CD4-positive, alpha-beta T cell (primary cell): ENCODE results near the gene TBC1D22B. TPM values are rescaled to one million over a fixed set of nuclear protein-coding genes. Genes with fewer than 3 reads are reported as not detected.

Experiments used
- ATAC-seq: fragments of 200-7000 bp; cut with Tn5 transposase; one replicate; pipeline ENCODE4 v1.10.0; 2022; ENCODE audit warnings: mild to moderate bottlenecking; ENCODE audit not compliant: poor library complexity
- CTCF ChIA-PET: fragments of 350-600 bp; sonication (Branson Sonifier 250); formaldehyde crosslinking; loops from one replicate; lab custom pipeline; 2021; ENCODE audit warnings: antibody characterized with exemption, inconsistent platforms; lab: Charles Lee
- POLR2A ChIA-PET: fragments of 350-600 bp; sonication (Branson Sonifier 250); formaldehyde crosslinking; loops from one replicate; lab custom pipeline; 2021; ENCODE audit warnings: antibody characterized with exemption, inconsistent platforms; lab: Charles Lee
- DNase-seq, 14 experiments: peaks; one replicate each; pipeline ENCODE4 v3.0.0-alpha.2; 2013 to 2020; ENCODE audit warnings: mixed read lengths in 2 of 14
- H3K27ac ChIP-seq, 2 donors: one replicate each; pipeline versions ENCODE4 v1.5.1 to v1.7.0; 2013; ENCODE audit warnings: low read length in 2 of 2, low read depth in 1 of 2, mild to moderate bottlenecking in 1 of 2
- H3K27me3 ChIP-seq, 2 experiments: 1 replicate in 1 of 2; 2 replicates in 1 of 2; pipeline versions ENCODE4 v1.6.1 to v1.7.0; 2013; ENCODE audit warnings: low read length in 2 of 2, control low read depth in 1 of 2, mild to moderate bottlenecking in 1 of 2, moderate library complexity in 1 of 2; ENCODE audit not compliant: insufficient read depth in 2 of 2, control insufficient read depth in 1 of 2
- H3K36me3 ChIP-seq: one replicate; pipeline ENCODE4 v1.6.1; 2013; ENCODE audit warnings: low read length, control low read depth; ENCODE audit not compliant: insufficient read depth
- H3K4me1 ChIP-seq: one replicate; pipeline ENCODE4 v1.6.1; 2013; ENCODE audit warnings: low read length, control low read depth; ENCODE audit not compliant: insufficient read depth
- H3K4me3 ChIP-seq: one replicate; pipeline ENCODE4 v1.5.1; 2013; ENCODE audit warnings: mild to moderate bottlenecking, low read length, moderate library complexity
- H3K9me3 ChIP-seq, 2 experiments: 1 replicate in 1 of 2; 2 replicates in 1 of 2; pipeline versions ENCODE4 v1.6.1 to v1.7.0; 2013; ENCODE audit warnings: low read length in 2 of 2, mild to moderate bottlenecking in 2 of 2, control low read depth in 1 of 2, moderate library complexity in 1 of 2; ENCODE audit not compliant: control insufficient read depth in 1 of 2, insufficient read depth in 1 of 2
- H3K27ac Mint-ChIP-seq: one replicate; pipeline ENCODE4 v1.8.0; 2020; ENCODE audit warnings: mixed read lengths
- H3K27me3 Mint-ChIP-seq: one replicate; pipeline ENCODE4 v1.8.0; 2021; ENCODE audit warnings: mixed read lengths
- H3K36me3 Mint-ChIP-seq: one replicate; pipeline ENCODE4 v1.8.0; 2021; ENCODE audit warnings: low read depth, mixed read lengths
- H3K4me1 Mint-ChIP-seq: one replicate; pipeline ENCODE4 v1.8.0; 2021; ENCODE audit warnings: low read depth, mixed read lengths
- H3K4me3 Mint-ChIP-seq: one replicate; pipeline ENCODE4 v1.8.0; 2020; ENCODE audit warnings: mild to moderate bottlenecking, mixed read lengths
- H3K9me3 Mint-ChIP-seq: one replicate; pipeline ENCODE4 v1.8.0; 2020; ENCODE audit warnings: mixed read lengths
- intact Hi-C, 2 experiments: fragments of 100-400 bp; cut with DNase I in 1 of 2; cut with micrococcal nuclease in 1 of 2; formaldehyde crosslinking; loops; one replicate each; pipeline versions ENCODE4 v1.15.1 to v1.9.0; 2023 to 2025; cut with DNase I, micrococcal nuclease
- total RNA-seq, 174 experiments: library from RNA in 2 of 174; stranded (reverse) in 2 of 174; gene quantifications; one replicate each; pipeline ENCODE4 v1.2.3 and lab custom pipeline; 2021 to 2026
- TF ChIP-seq, protein P1 (sequence below): fragments of 200-600 bp; IDR thresholded peaks from one replicate; pipeline ENCODE4 v1.8.0; 2022; ENCODE audit warnings: antibody characterized with exemption, mild to moderate bottlenecking

The TBC1D22B gene
- total RNA-seq, 2 experiments from 2014 or later, result 5.9 to 6.6 TPM

DNA sequence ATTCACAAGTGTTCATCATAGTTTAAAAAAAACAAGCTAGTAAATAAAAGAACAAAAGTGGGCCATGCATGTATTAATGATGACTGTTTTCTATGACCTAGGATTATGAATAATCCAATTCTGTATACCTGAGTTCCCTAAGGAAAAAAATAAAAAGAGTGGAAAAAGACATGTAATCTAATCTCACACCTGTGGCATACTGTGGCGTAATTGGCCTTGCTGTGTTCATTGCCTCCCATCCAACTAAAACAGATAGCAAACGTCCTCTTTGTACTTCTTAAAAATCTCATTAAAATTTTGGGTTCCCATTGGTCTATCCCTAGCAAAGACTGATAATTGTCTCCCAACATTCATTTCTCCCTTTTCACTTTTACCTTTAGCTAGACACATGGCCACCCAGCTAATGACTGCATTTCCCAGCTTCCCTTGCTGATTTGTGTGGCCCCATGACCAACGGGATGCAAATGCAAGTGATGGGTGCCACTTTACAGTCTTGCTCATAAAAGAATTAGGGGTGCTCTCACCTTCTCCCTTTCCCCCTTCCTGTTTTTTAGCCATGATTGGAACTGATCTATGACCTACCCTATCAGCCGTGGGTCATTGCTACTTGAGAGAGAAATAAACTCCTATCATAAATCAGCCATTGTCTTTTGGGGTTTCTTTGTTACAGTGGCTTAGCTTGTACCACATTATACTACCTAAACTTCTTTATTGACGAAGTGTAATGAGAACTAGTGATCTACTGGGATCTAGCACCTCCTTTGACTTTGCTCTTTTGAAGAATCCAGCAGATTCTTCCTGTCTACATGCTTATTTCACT is 32.0 kb upstream of the TBC1D22B start:
- DNase-seq (no peak), ATAC-seq (no peak)
- TF ChIP-seq, protein P1, sequence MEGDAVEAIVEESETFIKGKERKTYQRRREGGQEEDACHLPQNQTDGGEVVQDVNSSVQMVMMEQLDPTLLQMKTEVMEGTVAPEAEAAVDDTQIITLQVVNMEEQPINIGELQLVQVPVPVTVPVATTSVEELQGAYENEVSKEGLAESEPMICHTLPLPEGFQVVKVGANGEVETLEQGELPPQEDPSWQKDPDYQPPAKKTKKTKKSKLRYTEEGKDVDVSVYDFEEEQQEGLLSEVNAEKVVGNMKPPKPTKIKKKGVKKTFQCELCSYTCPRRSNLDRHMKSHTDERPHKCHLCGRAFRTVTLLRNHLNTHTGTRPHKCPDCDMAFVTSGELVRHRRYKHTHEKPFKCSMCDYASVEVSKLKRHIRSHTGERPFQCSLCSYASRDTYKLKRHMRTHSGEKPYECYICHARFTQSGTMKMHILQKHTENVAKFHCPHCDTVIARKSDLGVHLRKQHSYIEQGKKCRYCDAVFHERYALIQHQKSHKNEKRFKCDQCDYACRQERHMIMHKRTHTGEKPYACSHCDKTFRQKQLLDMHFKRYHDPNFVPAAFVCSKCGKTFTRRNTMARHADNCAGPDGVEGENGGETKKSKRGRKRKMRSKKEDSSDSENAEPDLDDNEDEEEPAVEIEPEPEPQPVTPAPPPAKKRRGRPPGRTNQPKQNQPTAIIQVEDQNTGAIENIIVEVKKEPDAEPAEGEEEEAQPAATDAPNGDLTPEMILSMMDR, result no peak
- no peak overlapping the region for H3K27ac ChIP-seq
- H3K36me3 ChIP-seq, result no peaks in the 10 kb centered on the region
- no peaks in the 10 kb centered on the region for H3K27me3 ChIP-seq
- peaks cover 14% of the 10 kb centered on the region for H3K4me1 Mint-ChIP-seq
- H3K4me1 ChIP-seq, result peaks cover 13% of the 10 kb centered on the region
- no peaks in the 10 kb centered on the region for H3K9me3 ChIP-seq
- intact Hi-C loops, result no loop called here
- H3K27me3 Mint-ChIP-seq, result no peaks in the 10 kb centered on the region
- H3K4me3 ChIP-seq, result no peak overlapping the region
- H3K27ac Mint-ChIP-seq, result no peak overlapping the region
- H3K4me3 Mint-ChIP-seq, result no peak overlapping the region
- CTCF ChIA-PET, result interaction anchor here (0.8 kb wide), 1 partner anchor 207 kb away, joined by 3 read pairs; no protein-coding TSS in a partner anchor
- H3K36me3 Mint-ChIP-seq, result no peaks in the 10 kb centered on the region
- H3K9me3 Mint-ChIP-seq, result no peaks in the 10 kb centered on the region
- POLR2A ChIA-PET, result no interaction called here

DNA sequence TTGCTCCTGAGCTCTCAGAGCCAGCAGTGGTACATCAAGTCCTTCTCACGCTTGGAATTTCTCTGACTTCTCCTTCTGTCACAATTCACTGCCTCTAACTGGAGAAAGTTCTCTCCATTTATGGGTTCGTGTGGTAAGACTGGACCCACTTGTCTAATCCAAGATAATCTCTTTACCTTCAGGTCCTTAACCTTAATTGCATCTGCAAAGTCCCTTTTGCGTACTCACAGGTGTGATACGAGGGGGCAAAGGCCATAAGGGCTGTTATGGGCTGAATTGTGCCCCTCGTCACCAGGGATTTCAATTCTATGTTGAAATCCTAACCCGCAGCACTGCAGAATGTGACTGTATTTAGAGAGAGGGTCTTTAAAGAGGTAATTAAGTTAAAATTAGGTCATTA is 27.5 kb upstream of the TBC1D22B start:
- Mint-ChIP-seq H3K4me1 (no peaks in the 10 kb centered on the region), H3K36me3 (no peaks in the 10 kb centered on the region), H3K9me3 (no peaks in the 10 kb centered on the region), H3K4me3 (no peak overlapping the region), H3K27me3 (no peaks in the 10 kb centered on the region), H3K27ac (no peak overlapping the region)
- H3K4me3 ChIP-seq, result no peak overlapping the region
- H3K27ac ChIP-seq, result no peak overlapping the region
- H3K27me3 ChIP-seq, result no peaks in the 10 kb centered on the region
- POLR2A ChIA-PET, result no interaction called here
- H3K9me3 ChIP-seq, result no peaks in the 10 kb centered on the region
- CTCF ChIA-PET, result no interaction called here
- DNase-seq, result no peak
- no peak for ATAC-seq
- intact Hi-C loops, result no loop called here
- no peaks in the 10 kb centered on the region for H3K36me3 ChIP-seq
- TF ChIP-seq, protein P1, result no peak
- no peaks in the 10 kb centered on the region for H3K4me1 ChIP-seq

DNA sequence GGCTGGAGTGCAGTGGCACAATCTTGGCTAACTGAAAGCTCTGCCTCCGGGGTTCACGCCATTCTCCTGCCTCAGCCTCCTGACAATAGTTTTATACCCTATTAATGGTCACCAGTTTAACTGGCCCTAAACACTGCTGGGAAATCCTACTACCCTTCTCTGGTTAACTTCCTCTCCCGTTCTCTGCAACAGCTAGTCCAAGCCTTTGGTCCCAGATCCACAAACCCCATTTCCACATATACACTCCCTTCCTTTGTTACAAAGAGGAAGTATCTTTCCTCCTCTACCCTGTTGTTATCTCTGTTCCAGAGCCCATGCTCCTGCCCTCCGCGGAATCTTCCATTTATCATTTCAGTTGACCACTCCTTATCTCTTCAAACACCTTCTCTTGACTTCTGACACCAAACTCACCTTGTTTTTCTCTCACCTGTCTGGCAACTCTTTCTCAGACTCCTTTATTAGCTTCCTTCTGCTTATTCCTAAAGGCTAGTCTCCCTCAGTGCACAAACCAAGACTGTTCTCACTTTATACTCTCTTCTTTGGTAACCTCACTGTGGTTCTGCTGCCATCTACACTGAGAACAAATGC is 25.0 kb upstream of the TBC1D22B start:
- H3K4me3 Mint-ChIP-seq, result no peak overlapping the region
- H3K27ac ChIP-seq, result no peak overlapping the region
- H3K36me3 Mint-ChIP-seq, result no peaks in the 10 kb centered on the region
- TF ChIP-seq, protein P1, result no peak
- intact Hi-C loops, result no loop called here
- H3K27me3 ChIP-seq, result no peaks in the 10 kb centered on the region
- H3K9me3 ChIP-seq, result no peaks in the 10 kb centered on the region
- H3K9me3 Mint-ChIP-seq, result no peaks in the 10 kb centered on the region
- DNase-seq, result no peak
- H3K27ac Mint-ChIP-seq, result no peak overlapping the region
- ChIA-PET CTCF (no interaction called here), POLR2A (no interaction called here)
- no peaks in the 10 kb centered on the region for H3K36me3 ChIP-seq
- no peaks in the 10 kb centered on the region for H3K4me1 ChIP-seq
- no peaks in the 10 kb centered on the region for H3K4me1 Mint-ChIP-seq
- ATAC-seq, result no peak
- no peak overlapping the region for H3K4me3 ChIP-seq
- H3K27me3 Mint-ChIP-seq, result no peaks in the 10 kb centered on the region
